HG03558 (cell line): Measurements from ENCODE around the gene CCL8.

Experiments
- ATAC-seq: cut with Tn5 transposase; IDR thresholded peaks from one replicate; pipeline ENCODE4 v1.9.1; 2021; ENCODE audit warnings: moderate number of reproducible peaks; ENCODE audit not compliant: unreplicated experiment; ENCODE audit errors: extremely low read depth

Gene CCL8

DNA sequence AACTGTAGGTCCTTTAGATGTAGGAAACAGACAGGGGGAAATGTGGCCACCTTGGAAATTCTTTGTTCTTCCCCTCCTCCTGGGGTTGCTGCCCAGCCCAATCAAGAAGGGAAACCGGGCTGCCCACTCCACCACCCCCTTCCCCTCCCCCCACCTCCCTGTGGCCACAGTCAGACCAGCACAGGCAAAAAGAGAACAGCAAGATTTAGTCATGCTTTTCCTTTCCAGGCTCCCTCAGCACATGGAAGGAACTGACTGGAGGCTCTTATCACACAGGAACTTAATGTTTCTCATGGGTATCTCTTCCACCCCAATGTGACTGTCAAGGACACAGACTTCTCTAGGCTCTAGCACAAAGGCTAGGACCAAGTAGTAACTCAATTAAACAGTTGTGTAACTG lies 46.8 kb downstream of the CCL8 start:
- ATAC-seq = no peak

DNA sequence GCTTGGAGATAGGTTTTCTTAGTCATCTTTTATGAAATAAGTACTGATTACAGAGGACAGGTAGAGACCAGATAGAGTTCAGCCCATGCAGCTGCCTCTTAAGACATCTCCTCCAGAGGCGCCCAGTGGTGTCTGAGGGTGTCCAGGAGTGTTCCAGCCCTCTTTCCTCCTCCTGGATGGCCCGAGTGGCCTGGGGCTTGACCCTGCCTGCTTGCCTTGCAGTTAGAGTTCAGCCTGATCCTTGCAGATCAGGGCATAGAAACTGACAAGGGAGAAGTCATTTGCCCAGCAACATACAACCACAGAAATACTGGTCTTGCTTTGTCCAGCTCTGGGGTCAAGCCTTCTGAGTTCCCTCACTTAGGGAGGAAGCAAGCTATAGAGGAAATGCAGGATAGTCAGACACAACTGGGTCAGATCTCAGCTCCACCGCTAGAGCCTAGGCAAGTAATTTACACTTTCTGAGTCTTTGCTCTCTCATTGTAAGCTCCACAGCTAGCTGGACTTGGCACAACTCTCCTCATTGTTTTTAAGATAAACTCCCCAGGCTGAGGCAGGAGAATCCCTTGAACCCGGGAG lies 47.4 kb downstream of the CCL8 start:
- ATAC-seq = no peak

DNA sequence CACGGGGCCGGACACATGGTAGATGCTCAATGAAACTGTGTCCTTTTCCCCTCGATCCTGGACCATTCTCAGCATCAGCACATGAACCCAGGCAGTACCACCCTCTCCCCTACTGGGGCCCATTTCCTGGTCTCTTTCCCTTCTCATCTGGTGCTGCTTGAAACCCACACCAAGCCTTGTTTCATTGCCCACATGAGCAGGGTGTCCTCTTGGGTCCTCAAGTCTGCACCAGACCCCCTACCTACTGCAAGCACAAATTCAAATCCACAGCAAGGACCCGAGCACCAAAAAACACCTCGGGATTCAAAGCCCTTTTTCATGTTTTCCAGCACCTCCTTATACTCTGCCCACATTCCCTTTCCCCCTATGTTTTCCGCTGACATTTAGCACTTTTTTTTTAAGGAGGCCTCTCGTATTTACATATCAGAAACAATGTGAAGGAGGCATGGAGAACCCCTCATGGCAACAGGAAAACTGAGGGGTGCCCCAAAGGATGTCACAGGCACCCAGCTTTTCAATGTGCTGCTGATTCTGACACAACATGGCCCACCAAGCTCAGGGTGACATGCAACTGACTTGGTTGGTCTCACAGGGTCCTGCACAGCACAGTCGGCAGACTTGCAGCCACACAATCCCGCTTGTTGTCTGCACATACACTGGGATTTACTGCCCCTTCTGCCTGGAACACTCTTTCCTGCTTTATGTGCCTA lies 48.4 kb downstream of the CCL8 start:
- no peak for ATAC-seq

DNA sequence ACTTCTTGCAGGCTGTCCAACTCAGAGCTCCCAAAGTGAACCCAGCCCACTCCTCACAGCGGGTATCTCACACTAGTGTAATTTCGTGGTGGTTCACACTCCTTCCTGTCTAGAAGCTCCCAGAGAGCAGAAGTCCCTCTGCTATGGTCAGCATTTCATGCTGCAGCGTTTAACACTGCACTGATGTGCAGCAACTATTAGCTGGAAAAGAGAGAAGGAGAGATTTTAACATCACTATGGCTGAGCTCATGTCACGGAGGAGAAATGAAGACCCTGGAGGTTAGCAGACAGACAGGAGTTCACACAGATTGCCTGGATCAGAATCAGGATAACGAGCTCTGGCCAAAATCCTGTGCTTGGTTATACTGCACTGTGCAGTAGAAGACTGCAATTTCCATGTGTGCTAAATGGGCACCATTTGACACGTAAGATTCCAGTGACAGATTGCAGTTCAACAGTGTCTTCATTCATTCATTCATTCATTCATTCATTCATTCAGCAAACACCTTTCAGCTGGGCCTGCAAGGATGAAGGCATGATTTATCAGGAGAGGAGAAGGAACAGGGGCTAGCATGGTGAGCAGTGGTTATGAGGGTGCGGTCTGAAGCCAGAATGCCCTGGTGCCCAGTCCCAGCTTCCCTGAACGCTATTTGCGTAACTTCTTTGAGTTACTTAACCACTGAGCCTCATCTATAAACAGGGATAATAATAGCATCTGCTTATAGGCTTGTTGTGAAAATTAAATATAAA lies 49.1 kb downstream of the CCL8 start:
- ATAC-seq = no peak

DNA sequence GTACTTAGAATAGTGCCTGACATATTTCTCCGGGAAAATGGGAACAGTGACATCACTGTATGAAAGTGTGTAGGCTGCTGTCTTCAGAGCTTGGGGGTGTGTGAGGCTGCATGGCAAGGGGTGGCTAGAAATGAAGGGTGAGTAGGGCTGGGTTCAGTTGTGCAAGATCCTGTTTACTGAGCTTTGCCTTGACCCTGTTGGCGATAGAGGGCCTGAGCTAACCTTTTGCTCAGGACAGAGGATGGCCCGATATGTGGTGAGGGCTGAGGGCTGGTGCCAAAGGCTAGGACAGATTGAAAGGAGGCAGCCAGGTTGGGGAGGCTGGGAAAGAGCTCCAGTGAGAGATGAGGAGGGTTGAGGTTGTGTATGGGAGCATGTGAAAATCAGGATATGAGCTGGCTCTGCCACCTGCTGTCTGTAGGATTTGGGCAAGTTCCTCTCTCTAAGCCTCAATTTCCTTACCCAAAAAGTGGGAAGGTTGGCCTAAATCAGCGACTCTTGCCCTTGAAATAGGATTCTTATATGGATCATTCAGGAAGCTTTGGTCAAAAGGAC lies 49.8 kb downstream of the CCL8 start:
- no peak for ATAC-seq

DNA sequence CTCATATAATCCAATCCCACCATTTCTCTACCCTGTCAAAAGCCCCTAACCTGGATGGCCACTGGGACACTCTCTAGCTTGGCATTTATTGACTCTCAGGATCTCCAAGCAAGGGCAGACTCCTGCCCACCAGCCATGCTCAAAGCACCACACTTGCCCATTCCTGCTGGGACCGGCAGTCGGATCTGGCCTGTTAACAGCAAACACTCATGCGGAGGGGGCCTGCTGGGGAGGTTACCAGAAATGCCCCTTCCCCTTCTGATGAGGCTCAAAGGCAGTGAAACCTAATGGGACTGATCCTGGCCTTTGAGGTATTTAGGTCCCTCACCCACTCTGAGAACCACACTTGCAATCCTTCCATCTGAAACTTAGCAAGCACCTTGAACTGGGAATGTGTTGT lies 50.3 kb downstream of the CCL8 start:
- ATAC-seq = no peak

DNA sequence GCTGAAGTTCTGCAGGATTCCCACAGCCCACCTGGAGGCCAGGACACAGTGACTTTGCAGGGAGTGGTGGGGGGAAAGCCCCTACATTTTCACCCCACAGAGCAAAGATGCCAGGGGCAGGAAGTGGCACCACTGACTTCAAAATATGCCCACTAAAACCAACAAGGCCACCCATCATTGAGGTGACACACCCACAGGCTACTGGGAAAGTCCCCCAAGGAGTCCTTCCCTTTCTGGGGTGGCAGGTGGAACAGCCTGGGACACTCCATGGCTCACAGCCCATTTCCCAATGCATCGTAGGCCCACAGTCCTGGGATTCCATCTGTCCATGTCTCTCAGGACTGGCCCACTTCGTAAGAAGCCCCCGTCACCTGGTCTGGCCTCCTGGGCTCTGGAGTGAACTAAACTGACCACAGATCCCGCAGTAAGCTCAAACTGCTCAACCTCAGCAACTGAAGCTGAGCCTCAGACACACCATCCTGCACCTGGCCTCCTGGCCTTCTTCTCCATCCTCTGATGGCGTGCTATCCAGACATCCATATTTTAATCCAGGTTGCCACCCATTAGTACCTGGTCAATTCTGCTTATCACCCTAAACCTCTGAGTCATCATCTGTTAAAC lies 51.3 kb downstream of the CCL8 start:
- ATAC-seq = no peak

DNA sequence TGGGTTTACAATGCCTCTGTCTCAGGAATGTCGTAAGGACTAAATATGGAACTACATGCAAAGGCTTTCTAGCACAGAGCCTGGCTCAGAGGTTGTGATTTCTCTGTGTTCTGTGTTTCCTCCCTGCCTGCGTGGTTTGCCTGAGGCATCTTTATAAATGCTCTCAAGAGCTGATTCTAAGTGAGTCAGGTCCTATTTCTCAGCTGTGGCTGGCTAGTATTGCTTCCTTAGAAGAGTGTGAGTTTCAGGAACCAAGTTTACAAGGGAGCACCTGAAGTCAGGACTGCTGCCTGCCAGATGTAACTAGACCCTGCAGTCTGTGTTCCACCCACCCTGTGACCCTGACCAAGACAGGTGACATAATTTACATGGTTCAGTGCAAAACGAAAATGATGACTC lies 51.8 kb downstream of the CCL8 start:
- ATAC-seq = no peak
